GM23338 (cell line): ENCODE results near the gene PTPRB. TPM values are rescaled to one million over a fixed set of nuclear protein-coding genes. Genes with fewer than 3 reads are reported as not detected.

ENCODE experiments used
- ATAC-seq: fragments of 200-7000 bp; cut with Tn5 transposase; 3 replicates; pipeline ENCODE4 v1.9.1; 2020
- DNase-seq: peaks from one replicate; pipeline ENCODE4 v3.0.0-alpha.2; 2015; ENCODE audit warnings: low spot score
- H2AFZ ChIP-seq: fragments of 200-600 bp; sonication (generic); 2 replicates; pipeline ENCODE4 v1.8.0; 2016; ENCODE audit warnings: antibody characterized with exemption, mild to moderate bottlenecking, moderate library complexity
- H3F3A ChIP-seq: fragments of 200-600 bp; sonication (generic); replicated peaks from 2 replicates; pipeline ENCODE4 v1.8.0; 2017; ENCODE audit warnings: antibody characterized with exemption, mixed run types, low read depth
- H3K27ac ChIP-seq: fragments of 200-600 bp; sonication (generic); 2 replicates; pipeline ENCODE4 v1.6.1; 2016; ENCODE audit warnings: low read depth
- H3K27me3 ChIP-seq: fragments of 200-600 bp; sonication (generic); 2 replicates; pipeline ENCODE4 v1.8.0; 2016; ENCODE audit warnings: mild to moderate bottlenecking, mixed run types, moderate library complexity; ENCODE audit not compliant: insufficient read depth
- H3K36me3 ChIP-seq: fragments of 200-600 bp; sonication (generic); 2 replicates; pipeline ENCODE4 v1.8.0; 2016; ENCODE audit warnings: mild to moderate bottlenecking; ENCODE audit not compliant: insufficient read depth
- H3K4me1 ChIP-seq: fragments of 200-600 bp; sonication (generic); 2 replicates; pipeline ENCODE4 v1.8.0; 2016; ENCODE audit warnings: mild to moderate bottlenecking, moderate library complexity; ENCODE audit not compliant: insufficient read depth
- H3K4me2 ChIP-seq: fragments of 200-600 bp; sonication (generic); 2 replicates; pipeline ENCODE4 v1.7.1; 2017; ENCODE audit warnings: mixed run types
- H3K4me3 ChIP-seq: fragments of 200-600 bp; sonication (generic); 2 replicates; pipeline ENCODE4 v1.6.1; 2016; ENCODE audit warnings: mixed run types
- H3K79me2 ChIP-seq: fragments of 200-600 bp; sonication (generic); replicated peaks from 2 replicates; pipeline ENCODE4 v1.8.0; 2017; ENCODE audit warnings: mild to moderate bottlenecking; ENCODE audit not compliant: insufficient read depth
- H3K9me2 ChIP-seq: fragments of 200-600 bp; sonication (generic); 2 replicates; pipeline ENCODE4 v1.8.0; 2017; ENCODE audit not compliant: insufficient read depth
- H4K20me1 ChIP-seq: fragments of 200-600 bp; sonication (generic); replicated peaks from 2 replicates; pipeline ENCODE4 v1.8.0; 2017; ENCODE audit warnings: mild to moderate bottlenecking; ENCODE audit not compliant: insufficient read depth
- H3K27ac Mint-ChIP-seq: 2 replicates; pipeline ENCODE4 v1.8.0; 2020; ENCODE audit warnings: inconsistent platforms, mild to moderate bottlenecking, moderate library complexity, mixed read lengths
- H3K27me3 Mint-ChIP-seq: 3 replicates; pipeline ENCODE4 v1.8.0; 2022; ENCODE audit warnings: low read depth, mild to moderate bottlenecking, moderate library complexity, mixed read lengths, inconsistent platforms; ENCODE audit not compliant: insufficient read depth, poor library complexity
- H3K36me3 Mint-ChIP-seq: 3 replicates; pipeline ENCODE4 v1.8.0; 2021; ENCODE audit warnings: low read depth, mild to moderate bottlenecking, inconsistent platforms, moderate library complexity, mixed read lengths
- H3K4me1 Mint-ChIP-seq: 3 replicates; pipeline ENCODE4 v1.8.0; 2020; ENCODE audit warnings: mild to moderate bottlenecking, inconsistent platforms, mixed read lengths
- H3K4me3 Mint-ChIP-seq: 3 replicates; pipeline ENCODE4 v1.8.0; 2021; ENCODE audit warnings: moderate library complexity, mild to moderate bottlenecking, inconsistent platforms, mixed read lengths
- H3K9me3 Mint-ChIP-seq: 3 replicates; pipeline ENCODE4 v1.8.0; 2020; ENCODE audit warnings: moderate library complexity, mild to moderate bottlenecking, inconsistent platforms, mixed read lengths
- EZH2phosphoT487 ChIP-seq: fragments of 200-600 bp; sonication (generic); IDR thresholded peaks from one replicate; pipeline ENCODE4 v1.8.1; 2018; ENCODE audit warnings: antibody characterized with exemption; ENCODE audit not compliant: unreplicated experiment
- JUNB ChIP-seq: IDR thresholded peaks from one replicate; pipeline ENCODE4 v1.6.1; 2016; ENCODE audit warnings: antibody characterized with exemption; ENCODE audit not compliant: unreplicated experiment
- STAT1 ChIP-seq: IDR thresholded peaks from one replicate; pipeline ENCODE4 v1.6.1; 2016; ENCODE audit warnings: antibody characterized with exemption; ENCODE audit not compliant: unreplicated experiment
- ZNF114 ChIP-seq: fragments of 250-450 bp; sonication (Bioruptor Pico); IDR thresholded peaks from 2 replicates; pipeline ENCODE4 v1.5.0; 2020; ENCODE audit warnings: mild to moderate bottlenecking, moderate library complexity
- ZNF331 ChIP-seq: fragments of 250-450 bp; sonication (Bioruptor Pico); IDR thresholded peaks from 2 replicates; pipeline ENCODE4 v1.5.0; 2020; ENCODE audit warnings: low read depth, mild to moderate bottlenecking, moderate library complexity
- polyA plus RNA-seq: library from polyadenylated mRNA; unstranded; fragments of >200 nt; fragmentation: Nextera tagmentation; extraction: Ambion mirVana; gene quantifications from 2 replicates; pipeline ENCODE4 v1.2.1, GENCODE V29; 2016
- total RNA-seq: library from RNA; depleted of rRNA; stranded (reverse); fragments of >200 nt; shearing (Covaris generic); gene quantifications from 2 replicates; pipeline ENCODE4 v1.2.3, GENCODE V29; 2014
- TF ChIP-seq, protein P1 (sequence below): fragments of 250-450 bp; sonication (Bioruptor Pico); IDR thresholded peaks from 2 replicates; pipeline ENCODE4 v1.5.0; 2020; ENCODE audit warnings: mild to moderate bottlenecking, moderate library complexity
- TF ChIP-seq, protein P2 (sequence below), 2 experiments: fragments of 200-600 bp in 1 of 2; sonication (generic) in 1 of 2; conservative IDR thresholded peaks; 2 replicates each; pipeline versions ENCODE4 v1.5.1 to v1.6.1; 2016 to 2017; ENCODE audit warnings: antibody characterized with exemption in 2 of 2, low read depth in 2 of 2, mild to moderate bottlenecking in 2 of 2, moderate library complexity in 1 of 2
- TF ChIP-seq, protein P3 (sequence below): IDR thresholded peaks from 2 replicates; pipeline ENCODE4 v1.6.1; 2016; ENCODE audit warnings: antibody characterized with exemption
- TF ChIP-seq, protein P4 (sequence below): IDR thresholded peaks from one replicate; pipeline ENCODE4 v1.6.1; 2018; ENCODE audit warnings: antibody characterized with exemption; ENCODE audit not compliant: unreplicated experiment

The PTPRB gene
- total and polyA plus RNA-seq, 2 experiments from 2014 or later, result 0.13 to 1.7 TPM

DNA sequence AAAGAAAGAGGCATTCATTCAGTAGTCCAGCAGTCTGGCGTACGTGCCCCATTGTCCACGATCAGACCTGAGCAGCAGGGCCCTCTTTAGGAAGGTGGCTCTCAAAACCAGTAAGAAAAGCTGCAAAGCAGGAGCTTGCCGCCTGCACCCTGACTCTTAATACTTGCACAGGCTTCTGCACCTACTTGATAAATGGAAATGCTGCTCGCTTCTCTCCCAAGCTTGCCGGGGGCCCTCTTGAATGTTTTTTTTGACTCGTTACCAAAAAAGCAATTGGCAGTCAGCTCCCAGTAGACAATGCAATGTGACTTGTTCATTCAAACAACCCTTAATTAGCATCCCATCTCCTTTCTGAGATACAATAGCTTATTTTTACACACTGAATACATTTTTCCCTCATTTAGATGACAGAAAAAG lies 27.2 kb upstream of the PTPRB start:
- Mint-ChIP-seq H3K9me3 (no peaks in the 10 kb centered on the region), H3K27ac (peak overlapping the region; percentile 82; the same call in 1 of the 2 replicates), H3K4me3 (peak overlapping the region; percentile 60), H3K36me3 (no peaks in the 10 kb centered on the region), H3K27me3 (no peaks in the 10 kb centered on the region), H3K4me1 (peaks cover 29% of the 10 kb centered on the region)
- Histone ChIP-seq H3K4me3 (peak overlapping the region; percentile 39), H3K79me2 (no peaks in the 10 kb centered on the region), H3K27ac (peak overlapping the region; percentile 73), H4K20me1 (no peaks in the 10 kb centered on the region), H3K4me1 (peaks cover 39% of the 10 kb centered on the region), H3K9me2 (peaks cover 7% of the 10 kb centered on the region), H3F3A (no peaks in the 10 kb centered on the region), H3K4me2 (peak overlapping the region; percentile 70), H3K27me3 (no peaks in the 10 kb centered on the region), H3K36me3 (no peaks in the 10 kb centered on the region), H2AFZ (peak overlapping the region; percentile 19)
- no peak for TF ChIP-seq ZNF114 (CRISPR knock-in tag)
- ATAC-seq (peak; percentile 91), DNase-seq (peak; percentile 37)

DNA sequence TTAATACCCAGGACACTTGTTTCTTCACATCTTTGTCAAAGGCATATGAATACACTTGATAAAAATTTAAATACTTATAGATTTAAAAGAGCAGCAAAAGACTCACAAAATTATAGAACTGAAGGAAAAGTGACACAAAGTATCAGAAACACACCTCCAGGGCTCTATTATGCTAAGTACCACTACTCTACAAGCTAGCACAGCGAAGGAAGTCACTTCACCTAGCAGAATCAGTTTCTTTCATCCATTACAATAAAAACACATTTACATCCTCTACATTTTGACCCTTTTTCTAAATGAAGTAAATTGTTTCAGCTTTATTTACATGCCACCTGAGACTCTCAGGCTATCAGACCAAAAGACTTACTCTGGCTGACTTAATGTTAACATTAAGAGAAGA lies 26.6 kb upstream of the PTPRB start:
- no peaks in the 10 kb centered on the region for H3F3A ChIP-seq
- no peaks in the 10 kb centered on the region for H3K36me3 Mint-ChIP-seq

More for the DNA sequence above, 26.6 kb upstream of the PTPRB start:
- Histone ChIP-seq H3K9me2 (peaks cover 7% of the 10 kb centered on the region), H3K36me3 (no peaks in the 10 kb centered on the region), H3K4me2 (peak overlapping the region; percentile 70), H4K20me1 (no peaks in the 10 kb centered on the region), H3K27me3 (no peaks in the 10 kb centered on the region), H2AFZ (peak overlapping the region; percentile 19; the same call in 1 of the 2 replicates), H3K27ac (peak overlapping the region; percentile 73), H3K4me3 (peak overlapping the region; percentile 39), H3K4me1 (peaks cover 39% of the 10 kb centered on the region), H3K79me2 (no peaks in the 10 kb centered on the region)
- Mint-ChIP-seq H3K9me3 (no peaks in the 10 kb centered on the region), H3K4me3 (peak overlapping the region; percentile 60), H3K27me3 (no peaks in the 10 kb centered on the region), H3K27ac (peak overlapping the region; percentile 82), H3K4me1 (peaks cover 29% of the 10 kb centered on the region)
- DNase-seq (peak; percentile 18), ATAC-seq (peak; percentile 74)
- no peak for TF ChIP-seq STAT1
- TF ChIP-seq EZH2phosphoT487, result no peak
- TF ChIP-seq, protein P1, sequence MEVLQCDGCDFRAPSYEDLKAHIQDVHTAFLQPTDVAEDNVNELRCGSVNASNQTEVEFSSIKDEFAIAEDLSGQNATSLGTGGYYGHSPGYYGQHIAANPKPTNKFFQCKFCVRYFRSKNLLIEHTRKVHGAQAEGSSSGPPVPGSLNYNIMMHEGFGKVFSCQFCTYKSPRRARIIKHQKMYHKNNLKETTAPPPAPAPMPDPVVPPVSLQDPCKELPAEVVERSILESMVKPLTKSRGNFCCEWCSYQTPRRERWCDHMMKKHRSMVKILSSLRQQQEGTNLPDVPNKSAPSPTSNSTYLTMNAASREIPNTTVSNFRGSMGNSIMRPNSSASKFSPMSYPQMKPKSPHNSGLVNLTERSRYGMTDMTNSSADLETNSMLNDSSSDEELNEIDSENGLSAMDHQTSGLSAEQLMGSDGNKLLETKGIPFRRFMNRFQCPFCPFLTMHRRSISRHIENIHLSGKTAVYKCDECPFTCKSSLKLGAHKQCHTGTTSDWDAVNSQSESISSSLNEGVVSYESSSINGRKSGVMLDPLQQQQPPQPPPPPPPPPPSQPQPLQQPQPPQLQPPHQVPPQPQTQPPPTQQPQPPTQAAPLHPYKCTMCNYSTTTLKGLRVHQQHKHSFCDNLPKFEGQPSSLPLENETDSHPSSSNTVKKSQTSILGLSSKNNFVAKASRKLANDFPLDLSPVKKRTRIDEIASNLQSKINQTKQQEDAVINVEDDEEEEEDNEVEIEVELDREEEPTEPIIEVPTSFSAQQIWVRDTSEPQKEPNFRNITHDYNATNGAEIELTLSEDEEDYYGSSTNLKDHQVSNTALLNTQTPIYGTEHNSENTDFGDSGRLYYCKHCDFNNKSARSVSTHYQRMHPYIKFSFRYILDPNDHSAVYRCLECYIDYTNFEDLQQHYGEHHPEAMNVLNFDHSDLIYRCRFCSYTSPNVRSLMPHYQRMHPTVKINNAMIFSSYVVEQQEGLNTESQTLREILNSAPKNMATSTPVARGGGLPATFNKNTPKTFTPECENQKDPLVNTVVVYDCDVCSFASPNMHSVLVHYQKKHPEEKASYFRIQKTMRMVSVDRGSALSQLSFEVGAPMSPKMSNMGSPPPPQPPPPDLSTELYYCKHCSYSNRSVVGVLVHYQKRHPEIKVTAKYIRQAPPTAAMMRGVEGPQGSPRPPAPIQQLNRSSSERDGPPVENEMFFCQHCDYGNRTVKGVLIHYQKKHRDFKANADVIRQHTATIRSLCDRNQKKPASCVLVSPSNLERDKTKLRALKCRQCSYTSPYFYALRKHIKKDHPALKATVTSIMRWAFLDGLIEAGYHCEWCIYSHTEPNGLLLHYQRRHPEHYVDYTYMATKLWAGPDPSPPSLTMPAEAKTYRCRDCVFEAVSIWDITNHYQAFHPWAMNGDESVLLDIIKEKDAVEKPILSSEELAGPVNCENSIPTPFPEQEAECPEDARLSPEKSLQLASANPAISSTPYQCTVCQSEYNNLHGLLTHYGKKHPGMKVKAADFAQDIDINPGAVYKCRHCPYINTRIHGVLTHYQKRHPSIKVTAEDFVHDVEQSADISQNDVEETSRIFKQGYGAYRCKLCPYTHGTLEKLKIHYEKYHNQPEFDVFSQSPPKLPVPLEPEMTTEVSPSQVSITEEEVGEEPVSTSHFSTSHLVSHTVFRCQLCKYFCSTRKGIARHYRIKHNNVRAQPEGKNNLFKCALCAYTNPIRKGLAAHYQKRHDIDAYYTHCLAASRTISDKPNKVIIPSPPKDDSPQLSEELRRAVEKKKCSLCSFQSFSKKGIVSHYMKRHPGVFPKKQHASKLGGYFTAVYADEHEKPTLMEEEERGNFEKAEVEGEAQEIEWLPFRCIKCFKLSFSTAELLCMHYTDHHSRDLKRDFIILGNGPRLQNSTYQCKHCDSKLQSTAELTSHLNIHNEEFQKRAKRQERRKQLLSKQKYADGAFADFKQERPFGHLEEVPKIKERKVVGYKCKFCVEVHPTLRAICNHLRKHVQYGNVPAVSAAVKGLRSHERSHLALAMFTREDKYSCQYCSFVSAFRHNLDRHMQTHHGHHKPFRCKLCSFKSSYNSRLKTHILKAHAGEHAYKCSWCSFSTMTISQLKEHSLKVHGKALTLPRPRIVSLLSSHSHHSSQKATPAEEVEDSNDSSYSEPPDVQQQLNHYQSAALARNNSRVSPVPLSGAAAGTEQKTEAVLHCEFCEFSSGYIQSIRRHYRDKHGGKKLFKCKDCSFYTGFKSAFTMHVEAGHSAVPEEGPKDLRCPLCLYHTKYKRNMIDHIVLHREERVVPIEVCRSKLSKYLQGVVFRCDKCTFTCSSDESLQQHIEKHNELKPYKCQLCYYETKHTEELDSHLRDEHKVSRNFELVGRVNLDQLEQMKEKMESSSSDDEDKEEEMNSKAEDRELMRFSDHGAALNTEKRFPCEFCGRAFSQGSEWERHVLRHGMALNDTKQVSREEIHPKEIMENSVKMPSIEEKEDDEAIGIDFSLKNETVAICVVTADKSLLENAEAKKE, result no peak
- TF ChIP-seq, protein P2, sequence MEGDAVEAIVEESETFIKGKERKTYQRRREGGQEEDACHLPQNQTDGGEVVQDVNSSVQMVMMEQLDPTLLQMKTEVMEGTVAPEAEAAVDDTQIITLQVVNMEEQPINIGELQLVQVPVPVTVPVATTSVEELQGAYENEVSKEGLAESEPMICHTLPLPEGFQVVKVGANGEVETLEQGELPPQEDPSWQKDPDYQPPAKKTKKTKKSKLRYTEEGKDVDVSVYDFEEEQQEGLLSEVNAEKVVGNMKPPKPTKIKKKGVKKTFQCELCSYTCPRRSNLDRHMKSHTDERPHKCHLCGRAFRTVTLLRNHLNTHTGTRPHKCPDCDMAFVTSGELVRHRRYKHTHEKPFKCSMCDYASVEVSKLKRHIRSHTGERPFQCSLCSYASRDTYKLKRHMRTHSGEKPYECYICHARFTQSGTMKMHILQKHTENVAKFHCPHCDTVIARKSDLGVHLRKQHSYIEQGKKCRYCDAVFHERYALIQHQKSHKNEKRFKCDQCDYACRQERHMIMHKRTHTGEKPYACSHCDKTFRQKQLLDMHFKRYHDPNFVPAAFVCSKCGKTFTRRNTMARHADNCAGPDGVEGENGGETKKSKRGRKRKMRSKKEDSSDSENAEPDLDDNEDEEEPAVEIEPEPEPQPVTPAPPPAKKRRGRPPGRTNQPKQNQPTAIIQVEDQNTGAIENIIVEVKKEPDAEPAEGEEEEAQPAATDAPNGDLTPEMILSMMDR (conservative IDR thresholded peaks at IDR 0.05; ENCODE audit: low read depth in 2 of 2), result no peak
- TF ChIP-seq, protein P3, sequence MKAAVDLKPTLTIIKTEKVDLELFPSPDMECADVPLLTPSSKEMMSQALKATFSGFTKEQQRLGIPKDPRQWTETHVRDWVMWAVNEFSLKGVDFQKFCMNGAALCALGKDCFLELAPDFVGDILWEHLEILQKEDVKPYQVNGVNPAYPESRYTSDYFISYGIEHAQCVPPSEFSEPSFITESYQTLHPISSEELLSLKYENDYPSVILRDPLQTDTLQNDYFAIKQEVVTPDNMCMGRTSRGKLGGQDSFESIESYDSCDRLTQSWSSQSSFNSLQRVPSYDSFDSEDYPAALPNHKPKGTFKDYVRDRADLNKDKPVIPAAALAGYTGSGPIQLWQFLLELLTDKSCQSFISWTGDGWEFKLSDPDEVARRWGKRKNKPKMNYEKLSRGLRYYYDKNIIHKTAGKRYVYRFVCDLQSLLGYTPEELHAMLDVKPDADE, result no peak
- no peak for TF ChIP-seq JUNB
- no peak for TF ChIP-seq ZNF114 (CRISPR knock-in tag)
- TF ChIP-seq, protein P4, sequence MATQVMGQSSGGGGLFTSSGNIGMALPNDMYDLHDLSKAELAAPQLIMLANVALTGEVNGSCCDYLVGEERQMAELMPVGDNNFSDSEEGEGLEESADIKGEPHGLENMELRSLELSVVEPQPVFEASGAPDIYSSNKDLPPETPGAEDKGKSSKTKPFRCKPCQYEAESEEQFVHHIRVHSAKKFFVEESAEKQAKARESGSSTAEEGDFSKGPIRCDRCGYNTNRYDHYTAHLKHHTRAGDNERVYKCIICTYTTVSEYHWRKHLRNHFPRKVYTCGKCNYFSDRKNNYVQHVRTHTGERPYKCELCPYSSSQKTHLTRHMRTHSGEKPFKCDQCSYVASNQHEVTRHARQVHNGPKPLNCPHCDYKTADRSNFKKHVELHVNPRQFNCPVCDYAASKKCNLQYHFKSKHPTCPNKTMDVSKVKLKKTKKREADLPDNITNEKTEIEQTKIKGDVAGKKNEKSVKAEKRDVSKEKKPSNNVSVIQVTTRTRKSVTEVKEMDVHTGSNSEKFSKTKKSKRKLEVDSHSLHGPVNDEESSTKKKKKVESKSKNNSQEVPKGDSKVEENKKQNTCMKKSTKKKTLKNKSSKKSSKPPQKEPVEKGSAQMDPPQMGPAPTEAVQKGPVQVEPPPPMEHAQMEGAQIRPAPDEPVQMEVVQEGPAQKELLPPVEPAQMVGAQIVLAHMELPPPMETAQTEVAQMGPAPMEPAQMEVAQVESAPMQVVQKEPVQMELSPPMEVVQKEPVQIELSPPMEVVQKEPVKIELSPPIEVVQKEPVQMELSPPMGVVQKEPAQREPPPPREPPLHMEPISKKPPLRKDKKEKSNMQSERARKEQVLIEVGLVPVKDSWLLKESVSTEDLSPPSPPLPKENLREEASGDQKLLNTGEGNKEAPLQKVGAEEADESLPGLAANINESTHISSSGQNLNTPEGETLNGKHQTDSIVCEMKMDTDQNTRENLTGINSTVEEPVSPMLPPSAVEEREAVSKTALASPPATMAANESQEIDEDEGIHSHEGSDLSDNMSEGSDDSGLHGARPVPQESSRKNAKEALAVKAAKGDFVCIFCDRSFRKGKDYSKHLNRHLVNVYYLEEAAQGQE, result no peak
- TF ChIP-seq ZNF331 (CRISPR knock-in tag), result no peak
